NCI-H1105 treated with DMSO at 0.1 percent for 48 hours (cell line): ENCODE measurements around the gene GALT.

Experiments
- DNase-seq: peaks from one replicate; lab custom pipeline; 2025; lab: John Stamatoyannopoulos, UW

GALT gene

DNA sequence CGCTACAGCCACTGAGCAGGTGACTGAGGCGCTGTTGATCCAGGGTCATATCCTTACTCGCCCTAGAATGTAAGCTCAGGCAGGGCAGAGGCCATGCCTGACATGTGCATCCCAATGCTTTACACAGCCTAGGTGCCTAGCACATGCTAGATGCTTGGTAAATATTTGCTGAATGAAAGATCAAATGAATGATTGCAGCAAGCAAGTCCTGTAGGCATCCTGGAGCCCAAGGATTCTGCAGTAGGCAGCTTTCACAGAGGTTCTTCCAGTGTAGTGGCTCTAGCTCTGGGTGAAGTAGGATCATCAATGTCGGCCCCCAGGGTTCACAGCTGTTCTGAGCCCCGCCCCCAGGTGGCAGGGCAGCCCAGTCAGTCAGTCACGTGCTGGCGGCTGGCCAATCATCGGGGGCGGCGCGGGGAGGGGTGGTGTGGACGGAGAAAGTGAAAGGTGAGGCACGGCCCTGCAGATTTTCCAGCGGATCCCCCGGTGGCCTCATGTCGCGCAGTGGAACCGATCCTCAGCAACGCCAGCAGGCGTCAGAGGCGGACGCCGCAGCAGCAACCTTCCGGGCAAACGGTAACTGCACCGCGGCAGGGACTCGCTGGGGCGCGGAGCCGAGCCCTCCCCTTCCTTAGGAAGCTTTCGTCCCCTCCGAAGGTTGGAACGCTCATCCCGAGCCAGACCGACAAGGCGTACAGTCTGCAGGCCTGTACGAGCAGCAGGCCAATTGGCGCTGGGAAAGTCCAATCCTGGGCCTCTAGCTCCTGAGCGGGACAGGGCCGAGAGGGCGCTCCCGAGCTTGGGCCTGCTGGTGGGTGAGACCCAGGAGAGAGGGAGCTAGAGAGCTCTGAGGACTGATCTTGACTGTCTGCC, at the start of gene GALT:
Gene GALT (plus strand): TSS at position 465 of the 873 bp plus-strand sequence. CDS start 30 bp downstream, at position 495.
- DNase-seq, result peak; percentile 87

GRCh38 chr9:34599546-34599945, 46.9 kb upstream of the GALT start:
- DNase-seq, result no peak

- no peak for DNase-seq
Measured at GRCh38 chr9:34600908-34601307, 45.6 kb upstream of the GALT start.

DNA sequence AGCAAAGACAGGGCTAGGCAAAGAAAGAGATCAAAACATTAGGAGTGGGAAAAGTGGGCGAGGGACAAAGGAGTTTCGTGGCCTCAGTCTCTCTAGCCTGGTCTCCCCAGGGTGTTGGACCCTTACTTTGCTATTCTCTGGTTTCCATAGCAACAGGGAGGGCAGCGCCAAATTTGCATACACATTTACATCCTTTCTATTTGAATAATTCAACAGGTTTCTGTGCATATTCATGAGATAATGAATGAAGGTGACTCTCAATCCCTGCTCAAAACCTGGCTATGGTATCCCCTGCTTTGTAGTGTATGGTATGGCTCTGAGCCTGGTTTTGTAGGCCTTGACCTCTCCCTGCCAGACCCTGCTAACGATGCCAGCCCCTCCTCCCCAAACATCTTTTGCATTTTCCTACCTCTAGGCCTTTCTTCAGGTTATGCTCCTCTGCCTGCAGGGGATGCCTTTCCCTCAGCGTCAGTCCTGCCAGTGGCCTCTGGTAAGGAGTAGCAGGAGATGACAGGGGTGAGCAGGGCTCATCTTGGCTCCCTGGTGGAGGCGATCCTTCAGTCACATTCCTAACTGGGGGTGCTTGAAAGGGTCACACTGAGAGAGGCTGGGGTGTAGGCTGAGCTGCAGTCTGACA, 44.4 kb upstream of the GALT start:
- no peak for DNase-seq

DNA sequence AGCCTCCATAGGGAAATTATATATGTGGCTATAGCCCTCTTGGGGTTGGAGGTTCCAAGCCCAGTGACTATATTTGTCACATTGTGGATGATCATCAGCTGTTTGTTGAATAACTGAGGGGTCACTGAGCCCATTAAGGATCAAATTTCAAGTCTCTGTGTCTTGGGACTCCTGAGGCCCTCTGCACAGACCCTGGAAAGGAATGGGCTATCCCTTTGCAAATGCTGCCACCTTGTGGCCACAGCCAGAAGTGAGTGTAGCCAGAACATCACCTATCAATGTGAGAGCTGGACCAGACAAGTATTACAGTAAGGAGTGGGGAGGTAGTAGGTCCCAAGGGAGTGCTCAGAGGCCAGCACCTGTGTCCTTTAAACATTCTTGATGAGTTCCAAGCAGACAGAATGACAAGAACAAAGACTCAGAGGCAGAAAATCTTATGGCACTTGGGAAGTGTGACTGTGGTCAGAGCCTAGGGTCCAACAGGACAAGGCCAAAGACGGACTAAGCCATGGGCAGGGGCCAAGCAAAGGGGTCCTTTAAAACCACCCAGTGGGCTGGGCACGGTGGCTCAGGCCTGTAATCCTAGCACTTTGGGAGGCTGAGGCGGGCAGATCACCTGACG, 42.8 kb upstream of the GALT start:
- peak; percentile 67 for DNase-seq

- DNase-seq, result no peak
Measured at GRCh38 chr9:34606190-34606589, 40.3 kb upstream of the GALT start.

DNA sequence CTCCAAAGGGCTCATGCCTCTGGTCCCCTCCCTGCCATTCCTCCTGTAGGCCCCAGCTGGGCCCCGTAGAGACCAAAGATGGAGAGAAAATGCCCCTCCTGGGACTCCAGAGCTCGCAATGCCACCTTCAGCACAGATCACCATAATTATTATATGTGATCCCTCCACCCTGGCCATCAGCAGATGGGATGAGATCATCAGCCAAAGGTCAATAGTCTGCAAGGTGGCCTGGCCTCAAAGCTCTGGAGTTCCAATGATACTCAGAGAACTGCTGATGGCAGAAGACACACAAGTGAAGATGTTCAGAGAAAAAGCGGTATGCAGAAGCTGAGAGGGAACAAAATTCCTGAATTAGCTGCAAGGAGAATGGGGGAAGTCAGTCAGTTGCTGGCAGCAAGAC, 39.6 kb upstream of the GALT start:
- no peak for DNase-seq

- DNase-seq, result no peak
Measured at GRCh38 chr9:34607331-34607730, 39.1 kb upstream of the GALT start.

- DNase-seq, result no peak
Measured at GRCh38 chr9:34610434-34611206, 35.9 kb upstream of the GALT start.

- DNase-seq, result no peak
Measured at GRCh38 chr9:34611251-34611810, 35.1 kb upstream of the GALT start.

GRCh38 chr9:34611811-34612787, 34.4 kb upstream of the GALT start, which contains the start of gene RPP25L:
TSS of gene RPP25L (minus strand) at chr9:34612097. CDS start at chr9:34611296, 801 bp downstream.
- DNase-seq, result peak; percentile 60

- peak; percentile 75 for DNase-seq
Measured at GRCh38 chr9:34612788-34613390, 33.6 kb upstream of the GALT start.

DNA sequence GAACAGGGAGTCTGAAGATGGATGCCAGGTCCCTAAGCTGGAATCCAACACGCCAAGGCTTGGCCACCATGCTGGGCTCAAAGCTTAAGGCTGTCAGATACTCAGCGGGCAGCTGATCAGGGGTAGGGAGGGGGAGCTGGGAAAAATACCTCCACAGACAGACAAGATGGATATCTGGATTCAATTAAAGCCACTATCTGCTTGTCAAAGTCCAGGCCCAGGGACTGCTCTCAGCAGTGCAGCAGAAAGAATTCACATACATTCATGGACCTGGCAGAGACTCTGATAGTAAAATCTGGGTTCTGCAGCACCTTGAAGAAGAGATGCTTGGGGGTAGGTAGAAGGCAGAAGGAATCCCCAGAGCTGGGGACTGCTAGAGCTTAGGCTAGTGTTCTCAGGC, 31.3 kb upstream of the GALT start:
- no peak for DNase-seq

DNA sequence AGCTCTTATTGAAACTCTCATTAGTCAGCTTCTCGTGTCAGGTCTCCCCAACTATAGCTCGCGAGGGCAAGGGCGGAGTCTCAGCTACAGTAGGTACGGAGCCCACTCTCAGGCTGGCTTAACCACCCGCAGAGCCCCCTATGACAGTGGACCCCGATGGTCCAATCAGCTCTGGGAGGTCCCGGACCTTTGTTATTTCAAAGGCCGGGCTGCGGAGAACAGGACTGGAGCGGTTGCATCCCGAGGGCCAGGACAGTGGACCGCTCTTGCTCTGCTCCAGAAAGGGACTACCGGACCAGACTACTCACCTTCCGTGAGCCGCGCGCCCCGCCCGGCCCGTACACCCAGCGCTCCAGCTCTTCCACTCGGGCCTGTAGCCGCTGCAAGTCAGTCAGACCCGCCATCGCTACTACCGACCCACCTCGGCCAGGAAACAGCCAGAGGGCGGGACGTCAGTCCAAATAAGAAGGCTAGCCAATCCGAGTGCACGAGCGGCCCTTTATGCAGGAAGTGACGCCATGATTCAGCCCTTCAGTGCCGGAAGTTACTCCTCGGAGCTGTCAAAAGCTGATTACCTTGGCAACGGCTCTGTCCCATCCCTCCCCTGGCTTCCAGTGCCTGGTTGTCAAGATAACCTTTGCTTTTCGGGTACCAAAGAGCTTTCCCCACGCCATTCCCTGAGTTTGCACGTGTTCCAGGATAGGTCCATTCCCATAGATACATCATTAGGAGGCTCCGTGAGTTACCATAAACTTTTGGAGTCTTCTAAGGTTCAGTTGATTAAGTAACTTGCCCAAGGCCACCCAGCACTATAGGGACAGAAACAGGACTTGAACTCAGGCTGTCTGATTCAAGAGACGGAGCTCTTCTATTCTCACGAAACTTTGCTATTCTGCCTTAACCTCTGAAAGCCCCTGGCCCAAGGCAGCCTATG, 26.1 kb upstream of the GALT start, which contains the start of gene DCTN3:
Gene DCTN3 (minus strand): TSS at position 435 of the 934 bp plus-strand sequence. CDS start 31 bp downstream, at position 404.
- peak; percentile 95 for DNase-seq

DNA sequence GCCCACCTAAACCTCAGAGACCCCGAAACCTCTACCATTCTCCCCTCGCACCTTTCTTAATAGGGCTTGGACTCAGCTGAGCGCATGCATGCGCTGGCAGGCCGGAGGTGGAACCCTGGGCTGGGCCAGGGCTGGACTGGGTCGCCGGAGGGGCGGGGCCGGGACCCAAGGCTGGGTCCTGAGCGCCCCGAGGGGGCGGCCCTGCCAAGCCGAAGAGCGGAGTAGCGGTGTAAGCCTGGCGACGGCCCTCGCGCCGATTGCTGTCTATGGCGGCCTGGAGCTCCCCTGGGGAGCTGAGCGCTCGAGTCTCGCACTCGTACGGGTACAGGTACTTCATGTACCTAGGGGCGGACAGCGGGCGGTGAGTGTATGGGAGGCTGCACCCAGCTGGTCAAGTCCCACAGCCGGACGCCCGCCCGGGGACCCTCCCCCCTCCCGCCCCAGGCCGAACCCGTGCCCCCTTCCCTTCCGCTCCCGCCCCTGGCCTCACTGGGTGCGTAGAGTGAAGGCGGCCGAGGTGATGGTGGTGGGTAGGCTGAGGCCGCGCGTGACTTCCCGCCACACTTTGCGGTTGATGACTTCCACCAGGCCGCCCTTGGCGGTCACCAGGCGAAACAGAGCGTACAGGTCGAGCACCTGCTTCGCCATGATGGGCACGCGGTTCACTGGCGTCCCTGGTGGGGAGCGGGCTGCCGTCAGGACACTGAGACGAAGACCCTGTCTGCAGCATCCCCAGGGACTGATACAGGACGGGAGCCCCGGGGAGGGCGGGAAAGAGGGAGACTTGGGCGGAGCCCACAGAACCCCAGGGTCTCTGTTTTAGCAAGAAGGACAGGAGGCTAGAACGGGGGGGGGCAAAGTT, 22.9 kb upstream of the GALT start:
- DNase-seq, result no peak

DNA sequence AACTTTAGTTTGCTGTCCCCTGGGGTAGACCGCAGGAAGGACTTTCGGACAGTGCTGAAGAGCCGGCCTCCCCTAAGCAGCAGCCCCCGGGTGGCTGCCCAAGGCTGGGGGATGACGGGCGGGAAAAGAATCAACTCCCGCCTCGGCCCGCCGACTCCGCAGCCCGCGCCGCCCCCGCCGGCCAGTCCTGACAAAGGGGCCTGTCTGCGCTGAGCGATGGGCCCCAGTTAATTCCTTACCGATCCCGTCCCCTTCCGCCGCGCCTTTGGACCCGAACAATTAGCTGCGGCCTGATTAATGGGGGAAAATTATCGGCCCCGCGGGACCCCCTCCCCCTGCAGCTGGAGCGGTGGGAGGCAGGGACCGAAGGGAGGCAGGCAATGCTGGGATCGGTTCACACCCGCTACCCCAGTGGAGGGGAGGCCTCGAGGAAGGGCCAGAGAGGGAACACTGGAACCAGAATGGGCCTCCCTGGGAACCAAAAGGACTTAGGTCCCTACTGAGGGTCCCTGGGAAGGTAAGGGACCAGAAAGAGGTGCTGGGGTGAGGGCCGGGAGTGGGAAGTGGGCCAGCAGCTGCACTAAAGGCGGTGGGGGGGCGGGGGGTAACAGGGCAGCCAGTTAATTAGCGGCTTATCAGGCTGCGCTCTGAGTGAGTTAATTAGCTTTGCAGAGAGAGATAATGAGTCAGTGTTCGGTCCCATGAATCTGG, 21.8 kb upstream of the GALT start:
- no peak for DNase-seq

DNA sequence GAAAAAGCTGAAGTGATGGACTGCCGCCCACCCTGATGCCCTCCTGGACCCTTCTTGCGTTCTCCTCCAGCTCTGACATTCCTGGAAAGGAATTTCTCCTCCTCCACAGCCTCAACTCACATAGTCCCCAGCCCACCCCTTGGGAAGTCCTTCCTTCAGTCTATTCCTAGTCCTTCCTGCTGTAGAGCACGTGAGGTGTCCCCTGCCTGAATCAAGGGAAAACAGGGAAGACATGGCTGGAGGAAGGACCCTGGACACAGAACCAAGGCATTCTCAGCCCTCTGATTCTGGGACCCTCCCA, 21.3 kb upstream of the GALT start:
- DNase-seq, result no peak
